Measurements from ENCODE around the gene RET. TPM values are rescaled to one million over a fixed set of nuclear protein-coding genes. Genes with fewer than 3 reads are reported as not detected.
A peak's percentile ranks its signal among the peaks of the same experiment; 100 is the strongest.

Gene RET
- total RNA-seq, 1 experiment from 2014 or later, result not detected

GRCh38 chr10:43122826-43123225 lies 46.0 kb downstream of the RET start:
- peak in 1 of 2 experiments; percentile 4 for DNase-seq (ENCODE audit: low read depth in 1 of 2, low spot score in 2 of 2)
- H3K36me3 ChIP-seq, result no peaks in the 10 kb centered on the region
- no peaks in the 10 kb centered on the region for H3K27me3 ChIP-seq (replicated peaks)
- no peaks in the 10 kb centered on the region for H3K9me3 ChIP-seq (replicated peaks)
- no peaks in the 10 kb centered on the region; the same call in 1 of the 2 replicates for H3K4me1 ChIP-seq (replicated peaks)
- no peak overlapping the region for H3K27ac ChIP-seq
- no peak overlapping the region for H3K4me3 ChIP-seq

- Histone ChIP-seq H3K4me3 (no peak overlapping the region), H3K9me3 (replicated peaks) (no peaks in the 10 kb centered on the region), H3K36me3 (no peaks in the 10 kb centered on the region)
Measured at GRCh38 chr10:43123361-43124093, 46.7 kb downstream of the RET start.

GRCh38 chr10:43124094-43124521 lies 47.2 kb downstream of the RET start:
- Histone ChIP-seq H3K27ac (no peak overlapping the region), H3K27me3 (replicated peaks) (no peaks in the 10 kb centered on the region), H3K4me3 (no peak overlapping the region), H3K36me3 (no peaks in the 10 kb centered on the region), H3K9me3 (replicated peaks) (no peaks in the 10 kb centered on the region), H3K4me1 (replicated peaks) (peaks cover 4% of the 10 kb centered on the region)
- DNase-seq (ENCODE audit: low read depth in 1 of 2, low spot score in 2 of 2), result no peak

More at GRCh38 chr10:43123361-43124093, 46.7 kb downstream of the RET start:
- Histone ChIP-seq H3K27ac (no peak overlapping the region), H3K27me3 (replicated peaks) (no peaks in the 10 kb centered on the region), H3K4me1 (replicated peaks) (no peaks in the 10 kb centered on the region; the same call in 1 of the 2 replicates)
- DNase-seq (ENCODE audit: low read depth in 1 of 2, low spot score in 2 of 2), result peak in 1 of 2 experiments; percentile 29

GRCh38 chr10:43124574-43125273 lies 47.9 kb downstream of the RET start:
- Histone ChIP-seq H3K36me3 (no peaks in the 10 kb centered on the region), H3K4me3 (no peak overlapping the region), H3K4me1 (replicated peaks) (peaks cover 8% of the 10 kb centered on the region), H3K27ac (no peak overlapping the region), H3K9me3 (replicated peaks) (no peaks in the 10 kb centered on the region), H3K27me3 (replicated peaks) (no peaks in the 10 kb centered on the region)
- no peak for DNase-seq (ENCODE audit: low read depth in 1 of 2, low spot score in 2 of 2)

GRCh38 chr10:43125274-43125845 lies 48.5 kb downstream of the RET start:
- Histone ChIP-seq H3K36me3 (no peaks in the 10 kb centered on the region), H3K4me1 (replicated peaks) (peaks cover 11% of the 10 kb centered on the region), H3K27ac (no peak overlapping the region), H3K9me3 (replicated peaks) (no peaks in the 10 kb centered on the region), H3K27me3 (replicated peaks) (peaks cover 4% of the 10 kb centered on the region; the same call in 1 of the 2 replicates), H3K4me3 (no peak overlapping the region)
- DNase-seq (ENCODE audit: low read depth in 1 of 2, low spot score in 2 of 2), result no peak

GRCh38 chr10:43125881-43126731 lies 49.2 kb downstream of the RET start:
- DNase-seq (ENCODE audit: low read depth in 1 of 2, low spot score in 2 of 2), result no peak
- H3K9me3 ChIP-seq (replicated peaks), result no peaks in the 10 kb centered on the region
- H3K27me3 ChIP-seq (replicated peaks), result peaks cover 7% of the 10 kb centered on the region; the same call in 1 of the 2 replicates
- no peak overlapping the region for H3K4me3 ChIP-seq
- peaks cover 11% of the 10 kb centered on the region for H3K4me1 ChIP-seq (replicated peaks)
- H3K27ac ChIP-seq, result no peak overlapping the region
- no peaks in the 10 kb centered on the region for H3K36me3 ChIP-seq

- Histone ChIP-seq H3K27me3 (replicated peaks) (peaks cover 12% of the 10 kb centered on the region; the same call in 1 of the 2 replicates), H3K27ac (no peak overlapping the region), H3K9me3 (replicated peaks) (no peaks in the 10 kb centered on the region), H3K36me3 (no peaks in the 10 kb centered on the region), H3K4me1 (replicated peaks) (peaks cover 11% of the 10 kb centered on the region), H3K4me3 (no peak overlapping the region)
- DNase-seq (ENCODE audit: low read depth in 1 of 2, low spot score in 2 of 2), result no peak
Measured at GRCh38 chr10:43126759-43127424, 50.0 kb downstream of the RET start.

- H3K27me3 ChIP-seq (replicated peaks), result peaks cover 12% of the 10 kb centered on the region; the same call in 1 of the 2 replicates
- H3K36me3 ChIP-seq, result no peaks in the 10 kb centered on the region
- DNase-seq (ENCODE audit: low read depth in 1 of 2, low spot score in 2 of 2), result no peak
- H3K4me1 ChIP-seq (replicated peaks), result peaks cover 11% of the 10 kb centered on the region
- H3K9me3 ChIP-seq (replicated peaks), result no peaks in the 10 kb centered on the region
- H3K27ac ChIP-seq, result no peak overlapping the region
- H3K4me3 ChIP-seq, result no peak overlapping the region
Measured at GRCh38 chr10:43127442-43127841, 50.6 kb downstream of the RET start.

- no peaks in the 10 kb centered on the region for H3K9me3 ChIP-seq (replicated peaks)
- no peaks in the 10 kb centered on the region for H3K36me3 ChIP-seq
- no peak overlapping the region for H3K27ac ChIP-seq
- peaks cover 11% of the 10 kb centered on the region for H3K4me1 ChIP-seq (replicated peaks)
- H3K4me3 ChIP-seq, result no peak overlapping the region
- H3K27me3 ChIP-seq (replicated peaks), result peaks cover 15% of the 10 kb centered on the region; the same call in 1 of the 2 replicates
- no peak for DNase-seq (ENCODE audit: low read depth in 1 of 2, low spot score in 2 of 2)
Measured at GRCh38 chr10:43128331-43128730, 51.5 kb downstream of the RET start.

- Histone ChIP-seq H3K36me3 (no peaks in the 10 kb centered on the region), H3K27ac (no peak overlapping the region), H3K9me3 (replicated peaks) (no peaks in the 10 kb centered on the region), H3K4me3 (no peak overlapping the region), H3K27me3 (replicated peaks) (peaks cover 15% of the 10 kb centered on the region; the same call in 1 of the 2 replicates), H3K4me1 (replicated peaks) (peaks cover 11% of the 10 kb centered on the region)
- DNase-seq (ENCODE audit: low read depth in 1 of 2, low spot score in 2 of 2), result peak; percentile 66 to 68
Measured at GRCh38 chr10:43128958-43129706, 52.3 kb downstream of the RET start.

- Histone ChIP-seq H3K9me3 (replicated peaks) (no peaks in the 10 kb centered on the region), H3K27ac (no peak overlapping the region), H3K36me3 (no peaks in the 10 kb centered on the region), H3K4me3 (no peak overlapping the region), H3K4me1 (replicated peaks) (peaks cover 11% of the 10 kb centered on the region), H3K27me3 (replicated peaks) (peaks cover 15% of the 10 kb centered on the region; the same call in 1 of the 2 replicates)
- no peak for DNase-seq (ENCODE audit: low read depth in 1 of 2, low spot score in 2 of 2)
Measured at GRCh38 chr10:43130770-43131171, 53.9 kb downstream of the RET start.

GRCh38 chr10:43131256-43131655 lies 54.4 kb downstream of the RET start:
- DNase-seq (ENCODE audit: low read depth in 1 of 2, low spot score in 2 of 2), result no peak
- no peaks in the 10 kb centered on the region for H3K36me3 ChIP-seq
- H3K27me3 ChIP-seq (replicated peaks), result peaks cover 15% of the 10 kb centered on the region; the same call in 1 of the 2 replicates
- peaks cover 11% of the 10 kb centered on the region for H3K4me1 ChIP-seq (replicated peaks)
- H3K4me3 ChIP-seq, result no peak overlapping the region
- H3K27ac ChIP-seq, result no peak overlapping the region
- no peaks in the 10 kb centered on the region for H3K9me3 ChIP-seq (replicated peaks)

Data from SJSA1 (cell line).